Neural cell (in vitro differentiated cells): ENCODE measurements around the gene ZBTB48. TPM values are rescaled to one million over a fixed set of nuclear protein-coding genes. Genes with fewer than 3 reads are reported as not detected.

Experiments used
- H2AFZ ChIP-seq: fragments of 200-600, 300-800 bp; sonication (generic), shearing (Covaris generic); 2 replicates; pipeline ENCODE4 v1.6.0; 2014; ENCODE audit warnings: low read depth, mild to moderate bottlenecking, antibody characterized with exemption, low read length, moderate library complexity
- H3F3A ChIP-seq: fragments of 200-600 bp; shearing (Covaris generic); 2 replicates; pipeline ENCODE4 v1.6.1; 2016; ENCODE audit warnings: mild to moderate bottlenecking, moderate library complexity, mixed read lengths, antibody characterized with exemption, low read length; ENCODE audit not compliant: insufficient read depth, poor library complexity, severe bottlenecking
- H3K27ac ChIP-seq: fragments of 200-600, 300-800 bp; sonication (generic), shearing (Covaris generic); 2 replicates; pipeline ENCODE4 v1.5.1; 2014; ENCODE audit warnings: mild to moderate bottlenecking, low read length, moderate library complexity
- H3K27me3 ChIP-seq: fragments of 300-800, 200-600 bp; sonication (generic), shearing (Covaris generic); 2 replicates; pipeline ENCODE4 v1.6.0; 2014; ENCODE audit warnings: mild to moderate bottlenecking, low read depth, low read length, moderate library complexity; ENCODE audit not compliant: insufficient read depth
- H3K36me3 ChIP-seq: fragments of 300-800, 200-600 bp; sonication (generic), shearing (Covaris generic); 2 replicates; pipeline ENCODE4 v1.5.1; 2014; ENCODE audit warnings: mild to moderate bottlenecking, antibody characterized with exemption, low read length, moderate library complexity; ENCODE audit not compliant: insufficient read depth
- H3K4me2 ChIP-seq: fragments of 300-800, 200-600 bp; sonication (generic), shearing (Covaris generic); 2 replicates; pipeline ENCODE4 v1.6.0; 2014; ENCODE audit warnings: mild to moderate bottlenecking, low read length
- H3K4me3 ChIP-seq: fragments of 300-800, 200-600 bp; sonication (generic), shearing (Covaris generic); 2 replicates; pipeline ENCODE4 v1.5.1; 2014; ENCODE audit warnings: mild to moderate bottlenecking, low read length, moderate library complexity
- H3K79me2 ChIP-seq: fragments of 200-600 bp; shearing (Covaris generic); replicated peaks from 2 replicates; pipeline ENCODE4 v1.6.0; 2014; ENCODE audit warnings: mild to moderate bottlenecking, low read length, moderate library complexity; ENCODE audit not compliant: insufficient read depth
- H3K9ac ChIP-seq: fragments of 300-800, 200-600 bp; sonication (generic), shearing (Covaris generic); 2 replicates; pipeline ENCODE4 v1.6.1; 2016; ENCODE audit warnings: mild to moderate bottlenecking, low read length, mixed read lengths
- H3K9me2 ChIP-seq: fragments of 200-600 bp; shearing (Covaris generic); 2 replicates; pipeline ENCODE4 v1.6.1; 2016; ENCODE audit warnings: mild to moderate bottlenecking, low read length, mixed read lengths; ENCODE audit not compliant: insufficient read depth
- H3K9me3 ChIP-seq: fragments of 200-600, 300-800 bp; sonication (generic), shearing (Covaris generic); 2 replicates; pipeline ENCODE4 v1.6.1; 2016; ENCODE audit warnings: mild to moderate bottlenecking, mixed run types, low read length, moderate library complexity, mixed read lengths
- H4K20me1 ChIP-seq: fragments of 200-600 bp; shearing (Covaris generic); 2 replicates; pipeline ENCODE4 v1.6.1; 2016; ENCODE audit warnings: mild to moderate bottlenecking, mixed run types; ENCODE audit not compliant: insufficient read depth
- EP300 ChIP-seq: fragments of 450-650 bp; conservative IDR thresholded peaks from 2 replicates; pipeline ENCODE4 v1.6.1; 2014; ENCODE audit warnings: antibody characterized with exemption, mild to moderate bottlenecking, moderate library complexity; ENCODE audit not compliant: poor library complexity, severe bottlenecking
- EZH2 ChIP-seq: fragments of 200-600, 300-800 bp; shearing (Covaris generic), sonication (generic); IDR thresholded peaks from 2 replicates; pipeline ENCODE4 v1.6.1; 2014; ENCODE audit warnings: antibody characterized with exemption, low read length, borderline replicate concordance, mild to moderate bottlenecking; ENCODE audit not compliant: insufficient read depth, poor library complexity, severe bottlenecking
- MXI1 ChIP-seq: fragments of 450-650 bp; conservative IDR thresholded peaks from 2 replicates; pipeline ENCODE4 v1.6.1; 2014; ENCODE audit warnings: antibody characterized with exemption, mild to moderate bottlenecking; ENCODE audit not compliant: poor library complexity, severe bottlenecking
- POLR2AphosphoS5 ChIP-seq: IDR thresholded peaks from 2 replicates; pipeline ENCODE4 v1.6.1; 2012
- RAD21 ChIP-seq: fragments of 450-650 bp; conservative IDR thresholded peaks from 2 replicates; pipeline ENCODE4 v1.6.1; 2014; ENCODE audit warnings: antibody characterized with exemption, mild to moderate bottlenecking, moderate library complexity
- SMC3 ChIP-seq: fragments of 450-650 bp; conservative IDR thresholded peaks from 2 replicates; pipeline ENCODE4 v1.6.1; 2014; ENCODE audit warnings: antibody characterized with exemption, mild to moderate bottlenecking, moderate library complexity; ENCODE audit not compliant: poor library complexity
- TAF1 ChIP-seq: IDR thresholded peaks from 2 replicates; pipeline ENCODE4 v1.6.1; 2012; ENCODE audit warnings: low read depth
- polyA plus RNA-seq: library from polyadenylated mRNA; depleted of rRNA; stranded (reverse); fragments of >200 nt; gene quantifications from 2 replicates; pipeline ENCODE4 v1.2.3, GENCODE V29; 2014
- TF ChIP-seq, protein P1 (sequence below): IDR thresholded peaks from 2 replicates; pipeline ENCODE4 v1.6.1; 2012; ENCODE audit warnings: borderline replicate concordance
- TF ChIP-seq, protein P2 (sequence below): fragments of 450-650 bp; IDR thresholded peaks from 2 replicates; pipeline ENCODE4 v1.5.1; 2014; ENCODE audit warnings: antibody characterized with exemption, mild to moderate bottlenecking, moderate library complexity; ENCODE audit not compliant: poor library complexity, severe bottlenecking

Gene ZBTB48
- polyA plus RNA-seq, 1 donor from 2014 or later: 48.2 TPM

DNA sequence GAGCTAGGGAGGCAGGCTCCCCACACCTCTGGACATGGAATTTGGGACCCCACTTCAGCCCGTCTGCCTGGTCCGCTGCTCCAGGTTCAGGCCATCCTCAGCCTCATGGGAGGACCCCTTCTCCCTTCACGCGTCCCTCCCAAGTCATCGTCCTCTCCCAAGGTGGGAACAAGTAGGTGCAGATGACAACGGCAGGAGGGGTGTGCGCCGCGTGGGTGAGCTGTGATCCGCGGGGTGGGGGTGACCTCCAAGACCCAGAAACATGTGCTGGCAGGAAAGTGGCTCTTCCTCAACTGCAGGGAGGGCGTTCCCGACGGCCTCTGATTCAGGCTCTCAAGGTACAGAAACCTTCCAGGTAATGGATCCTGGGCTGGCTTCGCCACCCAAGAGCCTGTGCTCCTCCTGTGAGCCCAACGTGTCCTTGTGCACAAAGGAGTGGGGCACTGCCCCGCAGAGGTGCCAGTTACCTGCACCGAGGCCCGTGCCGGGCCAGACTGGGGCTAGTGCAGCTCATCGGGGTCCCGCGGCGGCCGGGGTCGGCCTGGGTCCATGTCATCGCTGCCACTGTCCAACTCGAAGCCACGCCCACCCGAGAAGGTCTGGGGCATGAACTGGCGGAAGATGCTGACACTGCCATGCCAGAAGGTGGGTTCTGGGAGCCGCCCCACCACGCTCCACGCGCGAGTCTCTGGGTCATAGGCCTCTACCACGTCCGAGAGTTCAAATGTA is 13.2 kb downstream of the ZBTB48 start:
- H3K36me3 ChIP-seq: no peaks in the 10 kb centered on the region
- H3K27ac ChIP-seq: no peak overlapping the region

DNA sequence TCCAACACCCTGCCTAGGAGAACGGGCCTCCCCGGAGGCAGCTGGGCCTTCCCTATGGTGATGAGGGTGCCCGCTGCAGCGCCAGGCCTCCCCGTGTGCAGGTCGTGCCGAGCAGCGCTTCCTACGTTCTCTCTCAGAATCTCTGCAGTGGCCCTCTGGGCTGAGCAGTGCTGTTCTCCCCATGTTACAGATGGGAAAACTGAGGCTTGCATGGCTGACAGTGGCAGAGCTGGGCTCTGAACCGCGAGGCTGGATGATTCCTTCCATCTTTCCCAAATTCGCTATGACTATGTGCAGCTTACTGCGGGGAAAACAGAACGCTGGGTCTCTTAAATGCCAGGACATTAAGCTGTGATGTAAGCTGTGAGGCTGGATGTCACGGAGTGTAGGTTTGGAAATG is 14.0 kb downstream of the ZBTB48 start:
- Histone ChIP-seq H3K27ac (no peak overlapping the region), H3K4me2 (no peak overlapping the region), H3K9me2 (no peaks in the 10 kb centered on the region), H3K9me3 (no peaks in the 10 kb centered on the region), H2AFZ (no peak overlapping the region), H3K9ac (no peak overlapping the region), H3K79me2 (no peaks in the 10 kb centered on the region), H3K27me3 (no peaks in the 10 kb centered on the region), H3K4me3 (no peak overlapping the region), H4K20me1 (no peaks in the 10 kb centered on the region), H3K36me3 (no peaks in the 10 kb centered on the region), H3F3A (no peaks in the 10 kb centered on the region)
- no peak for TF ChIP-seq POLR2AphosphoS5
- TF ChIP-seq TAF1: no peak
- no peak for TF ChIP-seq MXI1
- TF ChIP-seq SMC3: no peak
- TF ChIP-seq EZH2: no peak
- TF ChIP-seq, protein P1, sequence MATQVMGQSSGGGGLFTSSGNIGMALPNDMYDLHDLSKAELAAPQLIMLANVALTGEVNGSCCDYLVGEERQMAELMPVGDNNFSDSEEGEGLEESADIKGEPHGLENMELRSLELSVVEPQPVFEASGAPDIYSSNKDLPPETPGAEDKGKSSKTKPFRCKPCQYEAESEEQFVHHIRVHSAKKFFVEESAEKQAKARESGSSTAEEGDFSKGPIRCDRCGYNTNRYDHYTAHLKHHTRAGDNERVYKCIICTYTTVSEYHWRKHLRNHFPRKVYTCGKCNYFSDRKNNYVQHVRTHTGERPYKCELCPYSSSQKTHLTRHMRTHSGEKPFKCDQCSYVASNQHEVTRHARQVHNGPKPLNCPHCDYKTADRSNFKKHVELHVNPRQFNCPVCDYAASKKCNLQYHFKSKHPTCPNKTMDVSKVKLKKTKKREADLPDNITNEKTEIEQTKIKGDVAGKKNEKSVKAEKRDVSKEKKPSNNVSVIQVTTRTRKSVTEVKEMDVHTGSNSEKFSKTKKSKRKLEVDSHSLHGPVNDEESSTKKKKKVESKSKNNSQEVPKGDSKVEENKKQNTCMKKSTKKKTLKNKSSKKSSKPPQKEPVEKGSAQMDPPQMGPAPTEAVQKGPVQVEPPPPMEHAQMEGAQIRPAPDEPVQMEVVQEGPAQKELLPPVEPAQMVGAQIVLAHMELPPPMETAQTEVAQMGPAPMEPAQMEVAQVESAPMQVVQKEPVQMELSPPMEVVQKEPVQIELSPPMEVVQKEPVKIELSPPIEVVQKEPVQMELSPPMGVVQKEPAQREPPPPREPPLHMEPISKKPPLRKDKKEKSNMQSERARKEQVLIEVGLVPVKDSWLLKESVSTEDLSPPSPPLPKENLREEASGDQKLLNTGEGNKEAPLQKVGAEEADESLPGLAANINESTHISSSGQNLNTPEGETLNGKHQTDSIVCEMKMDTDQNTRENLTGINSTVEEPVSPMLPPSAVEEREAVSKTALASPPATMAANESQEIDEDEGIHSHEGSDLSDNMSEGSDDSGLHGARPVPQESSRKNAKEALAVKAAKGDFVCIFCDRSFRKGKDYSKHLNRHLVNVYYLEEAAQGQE: no peak
- no peak for TF ChIP-seq EP300
- TF ChIP-seq RAD21: no peak
- TF ChIP-seq, protein P2, sequence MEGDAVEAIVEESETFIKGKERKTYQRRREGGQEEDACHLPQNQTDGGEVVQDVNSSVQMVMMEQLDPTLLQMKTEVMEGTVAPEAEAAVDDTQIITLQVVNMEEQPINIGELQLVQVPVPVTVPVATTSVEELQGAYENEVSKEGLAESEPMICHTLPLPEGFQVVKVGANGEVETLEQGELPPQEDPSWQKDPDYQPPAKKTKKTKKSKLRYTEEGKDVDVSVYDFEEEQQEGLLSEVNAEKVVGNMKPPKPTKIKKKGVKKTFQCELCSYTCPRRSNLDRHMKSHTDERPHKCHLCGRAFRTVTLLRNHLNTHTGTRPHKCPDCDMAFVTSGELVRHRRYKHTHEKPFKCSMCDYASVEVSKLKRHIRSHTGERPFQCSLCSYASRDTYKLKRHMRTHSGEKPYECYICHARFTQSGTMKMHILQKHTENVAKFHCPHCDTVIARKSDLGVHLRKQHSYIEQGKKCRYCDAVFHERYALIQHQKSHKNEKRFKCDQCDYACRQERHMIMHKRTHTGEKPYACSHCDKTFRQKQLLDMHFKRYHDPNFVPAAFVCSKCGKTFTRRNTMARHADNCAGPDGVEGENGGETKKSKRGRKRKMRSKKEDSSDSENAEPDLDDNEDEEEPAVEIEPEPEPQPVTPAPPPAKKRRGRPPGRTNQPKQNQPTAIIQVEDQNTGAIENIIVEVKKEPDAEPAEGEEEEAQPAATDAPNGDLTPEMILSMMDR: no peak

More for the DNA sequence above, 13.2 kb downstream of the ZBTB48 start:
- no peaks in the 10 kb centered on the region for H3F3A ChIP-seq
- TF ChIP-seq EP300 (no peak), RAD21 (no peak), EZH2 (no peak), TAF1 (no peak), POLR2AphosphoS5 (no peak), SMC3 (no peak), MXI1 (no peak)
- TF ChIP-seq, protein P2: no peak
- TF ChIP-seq, protein P1: no peak
- no peak overlapping the region for H2AFZ ChIP-seq
- no peak overlapping the region for H3K4me2 ChIP-seq
- H3K27me3 ChIP-seq: no peaks in the 10 kb centered on the region
- H3K9me3 ChIP-seq: no peaks in the 10 kb centered on the region
- no peaks in the 10 kb centered on the region for H3K79me2 ChIP-seq
- H3K9me2 ChIP-seq: no peaks in the 10 kb centered on the region
- no peak overlapping the region for H3K9ac ChIP-seq
- no peaks in the 10 kb centered on the region for H4K20me1 ChIP-seq
- no peak overlapping the region for H3K4me3 ChIP-seq
